Endothelial cell of hepatic sinusoid (primary cell): ENCODE data around the gene CCNB2.

Experiments
- in situ Hi-C: cut with HindIII; loops from 2 replicates; pipeline ENCODE4 v1.10.0; 2017; ENCODE audit warnings: low sequenced_read_pairs

Gene CCNB2

GRCh38 chr15:59165726-59166125 is 60.8 kb downstream of the CCNB2 start:
- in situ Hi-C loops = no loop called here

DNA sequence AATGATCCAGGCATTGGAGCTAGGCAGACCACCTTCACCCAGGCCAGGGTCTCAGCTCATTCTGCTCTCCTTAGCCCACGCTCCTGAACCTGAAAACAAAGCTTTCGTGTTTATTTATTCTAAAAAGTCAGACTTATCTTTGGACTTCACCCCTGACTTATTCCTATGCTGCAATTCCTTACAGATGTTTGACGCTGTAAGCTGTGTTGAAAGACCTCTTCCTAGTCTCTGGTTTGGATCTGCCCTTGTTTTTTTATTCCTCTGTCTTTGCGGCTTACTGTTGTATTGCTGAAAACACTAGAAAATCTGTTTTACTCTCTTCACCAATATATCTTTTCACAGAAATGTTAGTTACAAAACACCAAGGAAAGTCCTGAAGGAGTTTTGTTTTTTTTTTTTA is 61.2 kb downstream of the CCNB2 start:
- in situ Hi-C loops = no loop called here

- in situ Hi-C loops = no loop called here
Measured at GRCh38 chr15:59166601-59167265, 61.8 kb downstream of the CCNB2 start.

GRCh38 chr15:59168536-59168935 is 63.6 kb downstream of the CCNB2 start:
- in situ Hi-C loops = no loop called here

DNA sequence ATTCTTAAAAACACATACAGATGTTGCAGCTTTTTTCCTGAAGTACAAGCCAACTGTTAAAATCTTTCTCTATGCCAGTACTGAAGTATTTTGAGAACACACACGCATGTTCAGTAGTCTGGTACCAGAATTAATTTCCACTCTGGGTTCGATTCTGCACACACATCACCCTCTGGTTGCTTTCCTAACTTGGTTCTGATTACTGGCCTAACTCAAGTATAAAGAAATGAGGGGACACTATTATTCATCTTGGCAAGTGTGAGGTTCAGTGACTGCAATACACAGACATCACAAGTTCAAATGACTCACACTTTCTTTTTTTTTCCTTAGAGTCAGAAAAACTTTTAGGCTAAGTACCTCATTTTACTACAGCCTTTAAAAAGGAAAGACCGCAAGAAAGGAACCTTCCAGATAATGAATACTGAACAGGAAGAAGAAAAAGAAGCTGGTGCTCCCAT is 64.3 kb downstream of the CCNB2 start:
- in situ Hi-C loops = no loop called here

- in situ Hi-C loops = no loop called here
Measured at GRCh38 chr15:59170295-59171066, 65.5 kb downstream of the CCNB2 start.

DNA sequence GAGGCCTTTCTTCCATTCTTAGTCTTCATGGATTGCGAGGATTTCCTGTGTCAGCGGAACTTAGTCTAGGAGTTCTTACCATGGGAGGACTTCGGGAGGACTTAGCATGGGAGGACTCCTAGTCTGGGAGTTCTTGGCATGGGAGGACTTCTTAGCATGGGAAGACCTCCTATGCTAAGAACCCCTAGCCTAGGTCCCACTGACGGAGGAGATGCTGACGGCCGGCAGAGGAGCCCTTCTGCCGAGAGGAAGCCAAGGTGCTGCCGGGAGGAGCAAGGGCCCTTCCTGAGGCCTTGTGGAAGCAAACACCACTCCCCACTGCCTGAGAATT is 66.1 kb downstream of the CCNB2 start:
- in situ Hi-C loops = no loop called here

DNA sequence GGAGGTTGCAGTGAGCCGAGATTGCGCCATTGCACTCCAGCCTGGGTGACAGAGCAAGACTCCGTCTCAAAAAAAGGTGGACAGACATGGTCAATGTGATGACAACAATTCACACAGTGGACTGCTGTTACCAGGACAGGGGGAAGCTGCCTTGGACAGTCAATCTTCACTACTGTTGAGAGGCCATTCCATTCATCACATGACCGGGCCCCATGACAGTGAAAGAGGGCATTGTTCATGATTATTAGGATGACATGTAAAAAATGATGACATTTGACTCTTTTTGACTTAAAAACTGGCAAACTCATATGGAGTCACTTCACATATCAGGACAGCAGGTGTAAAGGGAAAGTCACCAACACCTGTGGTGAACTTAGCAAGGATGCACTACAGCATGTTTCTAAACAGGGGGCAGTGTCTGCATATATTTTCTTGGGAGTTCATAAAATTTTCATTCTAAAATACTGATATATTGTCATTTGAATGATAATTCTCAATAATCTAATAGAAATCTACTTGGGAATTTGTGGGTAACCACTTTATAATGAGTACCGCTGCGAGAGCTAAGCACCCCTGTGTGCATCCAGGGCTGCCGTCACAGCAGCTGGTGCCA is 67.4 kb downstream of the CCNB2 start:
- in situ Hi-C loops = no loop called here

GRCh38 chr15:59173194-59173593 is 68.2 kb downstream of the CCNB2 start:
- in situ Hi-C loops = no loop called here

GRCh38 chr15:59174151-59174834 is 69.3 kb downstream of the CCNB2 start:
- in situ Hi-C loops = no loop called here
